Psoas muscle (tissue), 8 donors: Measurements from ENCODE around the gene PLPPR1. TPM values are rescaled to one million over a fixed set of nuclear protein-coding genes. Genes with fewer than 3 reads are reported as not detected.
"Not testable (repeated sequence)": the region's sequence is repeated elsewhere in the genome, so short reads cannot be mapped to it uniquely, and the experiment has no call there.

Experiments
- ATAC-seq, 4 donors: fragments of 200-7000 bp; cut with Tn5 transposase; one replicate each; pipeline ENCODE4 v1.9.1; 2020; ENCODE audit warnings: moderate library complexity in 3 of 4, mild to moderate bottlenecking in 2 of 4
- DNase-seq, 2 donors: peaks; one replicate each; pipeline ENCODE4 v3.0.0-alpha.2; 2020
- H3K27ac ChIP-seq: fragments of 200-600 bp; one replicate; pipeline ENCODE4 v1.8.0; 2022
- H3K27me3 ChIP-seq, 3 donors: fragments of 200-600 bp in 1 of 3; one replicate each; pipeline versions ENCODE4 v1.6.1 to v1.8.0; 2013 to 2022; ENCODE audit warnings: low read length in 2 of 3, mild to moderate bottlenecking in 2 of 3, moderate library complexity in 1 of 3; ENCODE audit not compliant: insufficient read depth in 3 of 3
- H3K36me3 ChIP-seq, 2 donors: fragments of 200-600 bp in 1 of 2; one replicate each; pipeline versions ENCODE4 v1.6.1 to v1.8.0; 2013 to 2022; ENCODE audit warnings: low read depth in 1 of 2, mild to moderate bottlenecking in 1 of 2, moderate library complexity in 1 of 2; ENCODE audit not compliant: insufficient read depth in 1 of 2
- H3K4me1 ChIP-seq: fragments of 200-600 bp; one replicate; pipeline ENCODE4 v1.8.0; 2022
- H3K4me3 ChIP-seq: fragments of 200-600 bp; one replicate; pipeline ENCODE4 v1.8.0; 2022; ENCODE audit warnings: mild to moderate bottlenecking
- H3K9me3 ChIP-seq: fragments of 200-600 bp; one replicate; pipeline ENCODE4 v1.8.0; 2022
- WGBS, 3 donors: extraction: QIAGEN DNeasy Blood & Tissue Kit; methylation state at CpG; one replicate each; pipeline versions ENCODE4 v1.1.6 to v1.1.7; 2013; 5-methylcytosine and 5-hydroxymethylcytosine counted together
- intact Hi-C, 2 donors: fragments of 100-400 bp; cut with DNase I; formaldehyde crosslinking; loops; one replicate each; pipeline versions ENCODE4 v1.11.0 to v1.14.2; 2022
- polyA plus RNA-seq, 3 donors: library from polyadenylated mRNA; stranded (reverse); fragments of 200-250 nt; gene quantifications; one replicate each; pipeline ENCODE4 v1.2.3, GENCODE V29; 2013
- total RNA-seq, 4 donors: library from RNA; stranded (reverse); fragmentation: NEBNext Ultra II Directional in 2 of 4; extraction: Animal tissue kit (Norgen Biotek cat#: 25700) in 2 of 4; gene quantifications; one replicate each; pipeline versions ENCODE4 v1.2.1 to v1.2.4, GENCODE V29; 2021 to 2023
- TF ChIP-seq, protein P1 (sequence below): fragments of 200-600 bp; IDR thresholded peaks from one replicate; pipeline ENCODE4 v1.8.0; 2022; ENCODE audit warnings: antibody characterized with exemption
- donor health status: healthy with polysubstance abuse.
- donor health status: DM: no; HTN: no; CAD: no; lungs with moderate emphysema.
- donor health status: Bipolar disorder and iron deficiency.
- donor health status: healthy.
- donor health status: DM: yes; HTN: yes; CAD: no.
- donor health status: DM: no; HTN: no; CAD: no.
- donor health status: DM: no; HTN: no; CAD: no.
- donor health status: DM: yes; HTN: yes; CAD: no.

The PLPPR1 gene
- total and polyA plus RNA-seq, 7 donors = 0.03 to 0.11 TPM; not detected in 5

DNA sequence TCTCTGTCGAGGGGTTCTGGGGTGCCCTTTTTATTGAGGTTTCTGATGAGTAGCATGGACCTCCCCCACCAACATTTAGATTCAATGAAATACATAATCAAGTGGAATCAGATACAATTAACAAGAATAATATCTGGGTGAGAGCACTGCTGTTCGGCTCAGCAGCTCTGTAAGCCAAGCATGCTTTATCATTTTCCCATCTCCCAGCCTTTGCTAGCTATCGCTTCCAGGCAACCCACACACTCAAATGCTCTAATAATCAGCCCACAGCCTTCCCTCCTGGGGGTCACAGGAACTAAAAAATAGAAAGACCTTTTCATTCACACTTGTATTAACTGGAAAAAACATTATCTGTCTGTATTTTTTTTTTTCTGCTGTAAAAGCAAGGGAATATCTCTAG, 8.9 kb downstream of the PLPPR1 start:
- H3K4me1 ChIP-seq = no peaks in the 10 kb centered on the region
- no peaks in the 10 kb centered on the region for H3K9me3 ChIP-seq
- WGBS, 3 donors = 59 to 76% (median 67%) methylated on average over 3 of the region's 3 CpGs
- no peaks in the 10 kb centered on the region for H3K36me3 ChIP-seq
- H3K27ac ChIP-seq = no peak overlapping the region
- no peaks in the 10 kb centered on the region for H3K27me3 ChIP-seq
- ATAC-seq (no peak), DNase-seq (no peak)
- H3K4me3 ChIP-seq = no peak overlapping the region
- TF ChIP-seq, protein P1, sequence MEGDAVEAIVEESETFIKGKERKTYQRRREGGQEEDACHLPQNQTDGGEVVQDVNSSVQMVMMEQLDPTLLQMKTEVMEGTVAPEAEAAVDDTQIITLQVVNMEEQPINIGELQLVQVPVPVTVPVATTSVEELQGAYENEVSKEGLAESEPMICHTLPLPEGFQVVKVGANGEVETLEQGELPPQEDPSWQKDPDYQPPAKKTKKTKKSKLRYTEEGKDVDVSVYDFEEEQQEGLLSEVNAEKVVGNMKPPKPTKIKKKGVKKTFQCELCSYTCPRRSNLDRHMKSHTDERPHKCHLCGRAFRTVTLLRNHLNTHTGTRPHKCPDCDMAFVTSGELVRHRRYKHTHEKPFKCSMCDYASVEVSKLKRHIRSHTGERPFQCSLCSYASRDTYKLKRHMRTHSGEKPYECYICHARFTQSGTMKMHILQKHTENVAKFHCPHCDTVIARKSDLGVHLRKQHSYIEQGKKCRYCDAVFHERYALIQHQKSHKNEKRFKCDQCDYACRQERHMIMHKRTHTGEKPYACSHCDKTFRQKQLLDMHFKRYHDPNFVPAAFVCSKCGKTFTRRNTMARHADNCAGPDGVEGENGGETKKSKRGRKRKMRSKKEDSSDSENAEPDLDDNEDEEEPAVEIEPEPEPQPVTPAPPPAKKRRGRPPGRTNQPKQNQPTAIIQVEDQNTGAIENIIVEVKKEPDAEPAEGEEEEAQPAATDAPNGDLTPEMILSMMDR = no peak
- intact Hi-C loops = no loop called here

DNA sequence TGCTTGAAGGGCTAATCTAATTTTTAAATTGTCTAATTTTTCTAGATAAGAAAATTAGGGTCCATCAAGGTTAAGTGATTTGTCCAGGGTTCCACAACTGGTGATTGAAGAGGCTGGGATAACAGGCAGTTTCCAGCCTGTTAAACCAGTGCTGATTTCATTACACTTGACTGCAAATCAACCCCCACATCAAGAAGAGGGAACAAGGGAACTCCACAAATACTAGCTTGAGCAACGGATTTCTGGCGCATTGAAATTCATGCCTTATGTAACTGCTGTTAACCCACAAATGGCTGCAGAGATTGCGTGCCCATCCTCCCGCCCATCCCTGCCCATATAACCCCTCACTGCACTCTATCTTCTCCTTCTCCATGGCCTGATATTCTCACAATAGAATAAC, 10.0 kb downstream of the PLPPR1 start:
- 82 to 85% (median 84%) methylated on average over 4 of the region's 4 CpGs for WGBS, 3 donors
- no peak overlapping the region for H3K27ac ChIP-seq
- no peaks in the 10 kb centered on the region for H3K9me3 ChIP-seq
- ATAC-seq = no peak
- no peak for DNase-seq
- no peaks in the 10 kb centered on the region for H3K27me3 ChIP-seq
- no peak overlapping the region for H3K4me3 ChIP-seq
- H3K36me3 ChIP-seq = no peaks in the 10 kb centered on the region
- intact Hi-C loops = no loop called here
- TF ChIP-seq, protein P1 = no peak
- H3K4me1 ChIP-seq = no peaks in the 10 kb centered on the region

DNA sequence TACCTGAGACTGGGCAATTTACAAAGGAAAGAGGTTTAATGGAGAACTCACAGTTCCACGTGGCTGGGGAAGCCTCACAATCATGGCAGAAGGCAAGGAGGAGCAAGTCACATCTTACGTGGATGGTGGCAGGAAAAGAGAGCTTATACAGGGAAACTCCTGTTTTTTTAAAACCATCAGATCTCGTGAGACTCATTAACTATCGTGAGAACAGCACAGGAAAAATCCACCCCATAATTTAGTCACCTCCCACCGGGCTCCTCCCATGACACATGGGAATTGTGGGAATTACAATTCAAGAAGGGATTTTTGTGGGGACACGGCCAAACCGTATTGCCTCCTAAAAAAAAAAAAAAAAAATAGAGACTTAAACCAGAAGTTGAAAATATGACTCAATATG, 11.1 kb downstream of the PLPPR1 start:
- H3K4me1 ChIP-seq, H3K9me3 ChIP-seq, intact Hi-C loops, ATAC-seq, H3K27me3 ChIP-seq, H3K36me3 ChIP-seq, H3K4me3 ChIP-seq, H3K27ac ChIP-seq, DNase-seq: not testable (repeated sequence)
- WGBS, 3 donors = 65 to 72% (median 65%) methylated on average over 7 of the region's 7 CpGs

DNA sequence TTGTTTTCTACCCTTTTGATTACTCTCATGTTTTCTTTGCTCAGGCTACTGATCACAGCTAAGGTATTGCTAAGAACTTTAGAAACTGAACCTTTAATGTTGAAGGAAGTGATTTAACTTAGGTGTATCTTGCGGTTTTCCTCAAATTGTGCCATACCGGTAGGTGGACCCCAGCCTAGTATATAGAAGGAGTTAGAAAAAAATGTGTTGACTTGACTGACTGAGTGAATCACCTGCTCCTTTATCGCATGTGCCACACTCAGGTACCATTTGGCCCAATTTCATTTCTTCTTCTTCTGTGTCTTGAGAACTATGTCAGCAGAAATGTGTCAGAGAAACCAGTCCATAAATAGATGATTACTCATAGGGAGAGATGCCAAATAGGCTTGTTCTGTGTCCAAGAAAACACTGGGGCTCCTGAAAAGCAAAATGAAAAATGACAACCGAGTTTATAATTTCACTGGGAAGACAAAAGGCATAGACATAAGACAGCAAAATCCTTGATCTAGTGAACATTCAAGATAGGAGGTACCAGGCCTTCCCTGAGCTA, 19.4 kb downstream of the PLPPR1 start:
- H3K4me3 ChIP-seq = no peak overlapping the region
- 53 to 60% (median 56%) methylated on average over 4 of the region's 4 CpGs for WGBS, 3 donors
- H3K9me3 ChIP-seq = no peaks in the 10 kb centered on the region
- intact Hi-C loops = no loop called here
- H3K36me3 ChIP-seq = no peaks in the 10 kb centered on the region
- ATAC-seq (peak in 2 of 4 donors; percentile 50 to 67), DNase-seq (no peak)
- TF ChIP-seq, protein P1 = no peak
- no peaks in the 10 kb centered on the region for H3K4me1 ChIP-seq
- no peak overlapping the region for H3K27ac ChIP-seq
- no peaks in the 10 kb centered on the region for H3K27me3 ChIP-seq

DNA sequence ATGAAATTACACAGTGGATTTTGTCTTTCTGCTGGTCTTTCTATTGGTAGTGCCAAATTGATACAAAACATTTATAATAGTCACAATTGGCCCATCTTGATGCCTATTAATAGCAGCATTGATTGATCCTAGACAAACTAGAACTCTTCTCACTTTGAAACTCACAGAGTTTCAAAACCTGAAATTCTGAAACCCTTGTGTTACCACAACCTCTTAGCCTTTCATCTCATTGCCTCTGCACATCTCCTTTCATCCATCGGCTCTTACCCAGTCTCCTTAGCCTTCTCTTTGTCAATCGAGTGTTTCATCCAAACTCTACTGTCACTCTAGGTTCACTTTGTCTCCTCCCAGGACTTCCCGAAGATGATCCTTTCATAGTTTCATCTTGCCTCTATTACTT, 22.1 kb downstream of the PLPPR1 start:
- intact Hi-C loops = no loop called here
- TF ChIP-seq, protein P1 = no peak
- WGBS, 3 donors = 85 to 93% (median 86%) methylated on average over 3 of the region's 3 CpGs

More for the DNA sequence above, 22.1 kb downstream of the PLPPR1 start:
- Histone ChIP-seq H3K27ac (no peak overlapping the region), H3K4me1 (no peaks in the 10 kb centered on the region), H3K9me3 (no peaks in the 10 kb centered on the region), H3K27me3 (no peaks in the 10 kb centered on the region), H3K4me3 (no peak overlapping the region), H3K36me3 (no peaks in the 10 kb centered on the region)
- ATAC-seq = no peak
- no peak for DNase-seq
